Hematopoietic multipotent progenitor cell treated with erythropoietin and hydrocortisone succinate and interleukin-3 and kit ligand, for 6 days (in vitro differentiated cells): ENCODE measurements around the gene TMEM239.
"Not testable (repeated sequence)": the region's sequence is repeated elsewhere in the genome, so short reads cannot be mapped to it uniquely, and the experiment has no call there.

ENCODE experiments used
- DNase-seq: peaks from one replicate; pipeline ENCODE4 v3.0.0-alpha.2; 2015

TMEM239 gene

DNA sequence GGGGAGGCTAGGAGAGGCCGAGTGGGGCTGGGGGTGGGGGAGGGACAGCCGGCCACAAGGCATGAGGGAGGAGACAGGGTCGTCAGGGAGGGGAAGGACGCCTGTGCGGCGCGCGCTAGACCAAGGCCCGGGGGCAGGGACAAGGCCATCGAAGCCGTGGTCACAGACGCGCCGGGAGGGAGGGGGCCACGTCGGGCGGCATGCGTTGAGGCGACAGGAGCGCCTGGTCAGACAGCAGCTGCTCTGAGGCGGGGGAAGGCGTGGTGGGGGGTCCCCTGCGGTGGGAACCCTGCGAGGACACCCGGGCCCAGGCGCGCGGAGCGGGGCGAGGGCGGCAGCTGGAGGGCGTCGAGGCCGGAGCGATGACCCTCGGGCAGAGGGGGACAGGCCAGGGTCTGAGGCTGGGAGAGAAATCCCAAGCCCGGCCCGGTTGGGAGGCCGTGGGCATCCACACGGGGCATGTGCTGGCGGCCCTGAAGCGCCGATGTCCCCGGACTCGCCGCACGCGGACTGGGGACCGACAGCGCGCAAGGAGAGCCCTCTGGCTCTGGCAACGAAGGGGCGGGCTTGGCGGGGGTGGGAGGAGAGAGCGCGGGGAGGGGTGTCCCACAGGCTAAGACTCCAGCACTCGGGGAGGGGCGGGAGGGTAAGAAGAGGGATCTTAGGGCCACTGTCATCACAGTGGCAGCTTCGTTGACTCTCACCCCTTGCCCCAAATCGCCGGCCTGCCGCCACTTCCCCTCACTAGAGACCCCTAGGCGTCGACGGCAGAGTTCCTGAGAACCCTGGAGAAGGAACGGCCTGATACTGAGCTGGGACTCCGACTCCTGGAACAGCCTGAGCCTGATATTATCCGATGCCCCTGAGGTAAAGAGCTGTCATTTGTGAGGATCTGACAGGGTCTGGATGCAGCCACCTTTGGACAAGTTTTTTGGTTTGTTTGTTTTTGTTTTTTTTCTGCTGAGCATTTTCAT lies 5.0 kb downstream of the TMEM239 start:
- DNase-seq: no peak

DNA sequence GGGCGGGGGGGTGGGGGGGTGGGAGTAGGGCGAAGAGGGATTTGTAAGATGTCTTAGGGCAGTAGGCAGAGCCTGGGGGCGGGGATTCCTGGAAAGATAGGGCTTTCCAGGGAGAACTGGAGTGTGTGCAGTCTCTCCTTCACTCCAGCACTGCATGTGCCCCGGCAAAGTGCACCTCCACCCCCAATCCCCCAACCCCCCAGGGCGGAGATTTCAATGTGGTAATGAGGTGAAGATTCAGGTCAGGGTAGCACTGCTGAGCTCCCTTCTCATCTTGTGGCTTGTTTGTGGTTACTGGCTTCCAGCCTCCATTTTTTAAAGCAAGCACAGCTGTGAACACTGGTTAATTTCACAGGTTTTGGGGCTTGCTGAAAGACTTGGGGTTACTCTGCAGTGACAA lies 5.9 kb downstream of the TMEM239 start:
- DNase-seq: peak; percentile 35

DNA sequence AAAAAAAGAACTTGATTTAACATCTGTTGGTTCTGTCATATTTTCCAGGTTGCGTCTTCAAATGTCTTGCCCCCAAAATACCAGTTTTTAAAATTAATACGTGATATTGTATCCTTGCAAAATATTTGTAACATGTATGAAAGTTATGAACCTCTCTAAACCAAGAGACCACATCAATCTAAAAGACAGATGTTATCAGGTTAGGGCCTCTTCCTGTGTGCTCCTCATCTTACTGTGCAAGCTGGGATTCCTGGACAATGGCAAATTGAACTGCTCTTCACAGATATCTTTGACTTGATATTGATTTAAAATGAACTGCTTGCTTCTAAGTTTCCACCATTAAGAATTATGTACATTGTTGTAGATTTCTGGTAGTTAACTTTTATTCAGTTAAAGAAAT lies 9.6 kb downstream of the TMEM239 start:
- no peak for DNase-seq

- DNase-seq: no peak
These were observed 10.5 kb downstream of the TMEM239 start for GRCh38 chr20:2826655-2827054.

- DNase-seq: no peak
These were observed 13.2 kb downstream of the TMEM239 start for GRCh38 chr20:2829376-2829775.

GRCh38 chr20:2831206-2831605 lies 15.0 kb downstream of the TMEM239 start:
- not testable (repeated sequence) for DNase-seq

GRCh38 chr20:2833761-2834160 lies 17.6 kb downstream of the TMEM239 start:
- no peak for DNase-seq

GRCh38 chr20:2834401-2835110 lies 18.4 kb downstream of the TMEM239 start:
- no peak for DNase-seq

DNA sequence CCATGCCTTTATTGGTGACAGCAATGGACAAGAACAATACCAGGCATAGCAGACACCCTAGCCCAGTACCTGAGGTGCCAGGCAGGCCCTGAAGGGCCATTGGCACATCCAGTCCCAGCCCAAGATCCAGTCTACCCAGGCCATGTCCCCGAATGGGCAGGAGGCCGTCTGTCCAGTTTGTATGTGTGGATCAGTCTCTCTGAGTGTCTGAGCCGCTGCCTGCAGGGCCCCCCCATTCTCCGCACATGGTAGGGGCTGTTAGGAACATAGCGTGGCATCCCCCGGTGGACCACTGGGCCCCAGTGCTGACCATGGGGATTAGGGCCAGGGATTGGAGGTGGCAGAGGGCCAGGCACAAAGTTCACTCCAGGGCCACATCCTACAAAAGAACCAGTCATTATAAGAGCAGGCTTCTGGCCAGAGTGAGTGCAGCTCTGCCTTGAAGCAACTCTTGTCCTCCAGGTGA lies 19.2 kb downstream of the TMEM239 start:
- no peak for DNase-seq

DNA sequence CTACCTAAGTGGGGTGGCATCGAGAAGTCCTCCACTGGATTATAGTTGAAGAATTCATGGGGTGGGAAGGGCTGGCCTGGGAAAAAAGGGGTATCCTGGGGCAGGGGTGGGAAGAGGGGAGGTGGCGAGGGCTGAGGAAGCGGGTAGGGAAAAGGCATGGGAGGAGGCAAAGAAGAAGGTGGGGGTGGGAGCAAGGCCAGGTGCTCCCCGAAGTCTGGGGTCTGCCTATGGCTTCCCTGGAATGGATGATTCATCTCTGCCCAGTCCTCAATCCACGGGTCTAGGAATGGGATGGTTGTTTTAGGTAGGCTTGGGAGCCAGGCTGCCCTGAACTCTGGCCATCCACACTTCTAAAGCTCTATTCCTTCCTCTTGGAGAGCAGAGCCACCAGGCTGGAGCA lies 19.9 kb downstream of the TMEM239 start:
- DNase-seq: no peak

GRCh38 chr20:2837221-2837960 lies 21.2 kb downstream of the TMEM239 start:
- no peak for DNase-seq

DNA sequence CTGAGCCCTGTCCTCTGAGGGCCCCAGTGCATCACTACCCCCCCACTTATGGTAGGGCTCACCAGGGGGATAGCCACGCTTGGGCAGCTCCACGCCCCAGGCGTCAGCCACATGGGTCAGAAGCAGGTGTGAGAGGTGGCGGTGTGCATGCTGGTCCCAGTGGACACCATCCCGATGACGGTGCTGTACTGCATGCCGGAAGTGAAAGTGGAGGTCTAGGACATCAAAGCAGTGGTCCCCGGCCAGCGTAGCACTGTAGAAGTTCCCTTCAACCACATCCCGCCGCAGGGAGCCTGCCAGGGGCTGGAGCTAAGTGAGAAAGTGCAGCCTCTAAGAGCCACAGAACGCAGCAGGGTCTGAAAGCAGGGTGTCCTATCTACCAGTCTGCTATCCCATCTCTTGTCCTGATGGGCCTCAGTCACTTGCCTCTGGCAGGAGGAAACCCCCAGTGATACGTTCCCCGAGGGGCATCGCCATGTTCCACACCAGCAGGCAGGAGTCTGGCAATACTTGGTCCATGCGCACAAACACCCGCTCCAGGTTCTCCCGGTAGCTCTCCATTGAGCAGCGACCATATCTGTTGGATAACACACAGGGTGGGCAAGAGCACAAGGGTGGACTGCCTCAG lies 22.1 kb downstream of the TMEM239 start:
- DNase-seq: no peak

DNA sequence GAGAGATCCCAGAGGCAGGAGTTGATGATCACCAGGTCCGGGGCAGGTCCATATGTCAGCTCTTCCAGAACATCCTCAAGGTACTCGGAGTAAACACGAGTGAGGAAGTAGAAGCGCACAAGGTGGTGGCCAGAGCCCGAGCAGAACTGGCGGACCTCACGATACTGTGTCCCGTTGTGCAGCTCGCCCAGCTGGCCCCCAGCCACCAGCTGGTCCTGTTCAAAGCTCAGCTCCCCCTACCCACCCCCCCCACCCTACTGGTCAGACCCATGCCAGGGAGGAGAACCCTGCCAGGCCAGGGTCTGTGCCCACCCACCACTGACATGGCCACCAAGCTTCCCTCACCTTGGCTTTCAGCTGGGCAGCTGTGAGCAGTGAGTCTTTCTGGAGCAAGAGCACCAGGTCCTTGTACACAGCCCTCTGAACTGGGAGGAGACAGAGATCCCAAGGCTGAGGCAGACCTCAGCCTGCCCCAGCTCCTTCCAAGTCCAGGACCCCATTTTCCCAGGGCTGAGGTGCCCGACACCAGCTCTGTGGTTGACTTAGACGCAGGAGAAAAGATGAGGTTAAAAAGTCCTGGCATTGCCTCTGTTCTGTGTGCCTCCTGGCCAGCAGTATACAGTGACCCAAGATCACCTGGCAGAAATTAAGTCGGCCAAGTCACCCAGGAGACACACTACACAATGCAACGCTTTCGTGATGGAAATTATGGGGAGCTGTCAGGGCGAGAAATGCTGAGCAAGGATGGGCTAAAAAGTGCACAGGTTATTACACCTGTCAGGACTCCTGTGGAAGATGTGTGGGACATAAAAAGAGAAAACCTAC lies 22.9 kb downstream of the TMEM239 start:
- DNase-seq: no peak

DNA sequence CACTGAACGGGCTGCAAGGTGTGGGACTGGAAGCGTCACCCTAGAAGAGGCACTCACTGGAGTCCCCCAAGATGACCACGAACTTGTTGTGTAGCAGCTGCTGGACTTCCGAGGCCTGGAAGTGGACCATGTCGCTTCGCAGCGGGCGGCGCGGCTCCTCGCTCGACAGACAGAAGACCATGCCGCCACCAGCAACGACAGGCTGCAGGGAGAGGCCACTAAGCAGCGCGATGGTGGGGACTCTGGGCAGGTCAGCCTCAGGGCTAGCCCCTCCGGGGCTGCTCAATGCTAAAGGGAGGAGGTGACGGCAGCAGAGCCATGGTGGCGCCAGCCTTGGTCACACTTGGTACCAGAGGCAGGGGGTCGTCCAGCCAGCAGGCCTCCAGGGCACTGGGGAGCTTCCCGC lies 23.6 kb downstream of the TMEM239 start:
- no peak for DNase-seq

DNA sequence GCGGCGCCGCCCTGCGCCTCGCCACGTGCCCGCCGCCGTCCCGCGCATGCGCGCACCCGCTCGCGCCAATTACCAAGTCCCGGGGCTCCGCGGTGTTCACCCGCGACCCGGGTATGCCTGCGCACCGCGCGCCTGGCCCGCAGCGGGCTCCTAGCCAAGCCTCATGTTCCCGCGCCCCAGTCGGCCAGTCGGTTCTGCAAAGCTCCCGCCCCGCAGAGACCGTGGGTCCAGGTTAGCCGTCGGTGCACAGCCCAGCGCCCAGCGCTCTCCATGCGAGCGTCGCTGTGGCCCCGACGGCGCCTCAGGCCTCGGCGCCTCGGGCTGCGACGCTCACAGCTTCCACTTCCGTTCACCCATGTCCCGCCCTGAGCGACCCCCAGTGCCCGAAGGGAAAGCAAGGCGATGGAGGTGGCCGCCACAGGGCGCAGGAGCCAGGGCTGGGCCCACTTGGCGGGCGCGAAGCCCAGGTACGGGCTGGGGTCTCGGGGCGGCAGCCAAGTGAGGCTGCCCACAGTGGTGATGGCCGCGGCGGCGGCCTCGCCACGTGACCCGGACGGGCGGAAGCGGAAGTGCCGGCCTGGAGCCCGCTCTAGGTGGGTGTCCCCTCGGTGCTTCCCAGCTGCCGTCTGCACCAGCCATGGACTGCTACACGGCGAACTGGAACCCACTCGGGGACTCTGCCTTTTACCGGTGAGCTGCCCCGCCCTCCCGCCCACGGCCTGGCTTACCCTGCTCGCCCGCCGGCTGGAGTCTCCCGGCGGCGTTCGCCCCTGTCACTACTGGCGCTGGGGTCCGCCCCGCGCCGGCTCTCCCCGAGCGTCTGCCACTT lies 24.2 kb downstream of the TMEM239 start, which contains the start of the genes PCED1A and VPS16:
Gene PCED1A, minus strand, starts transcription at position 518 of the 829 bp plus-strand sequence. CDS start 743 bp downstream, outside the sequence.
Gene VPS16, plus strand, starts transcription at position 608 of the 829 bp plus-strand sequence. Its CDS starts 30 bp downstream, at position 638.
- peak; percentile 91 for DNase-seq

- DNase-seq: peak; percentile 59
These were observed 24.9 kb downstream of the TMEM239 start for GRCh38 chr20:2840967-2841531.

DNA sequence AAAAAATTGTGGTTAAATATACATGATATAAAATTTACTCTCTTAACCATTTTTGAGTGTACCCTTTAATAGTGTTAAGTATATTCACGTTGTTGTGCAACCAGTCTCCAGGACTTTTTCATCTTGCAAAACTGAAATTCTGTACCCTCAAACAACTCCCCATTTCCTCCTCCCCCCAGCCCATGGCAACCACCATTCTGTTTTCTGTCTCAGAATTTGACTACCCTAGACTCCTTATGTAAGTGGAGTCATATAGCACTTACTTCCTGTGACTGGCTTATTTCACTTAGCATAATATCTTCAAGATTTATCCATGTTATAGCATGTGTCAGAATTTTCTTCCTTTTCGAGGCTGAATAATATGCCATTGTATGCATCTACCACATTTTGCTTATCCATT lies 29.4 kb downstream of the TMEM239 start:
- no peak for DNase-seq

GRCh38 chr20:2846698-2847097 lies 30.5 kb downstream of the TMEM239 start:
- DNase-seq: no peak

GRCh38 chr20:2847802-2848201 lies 31.6 kb downstream of the TMEM239 start:
- DNase-seq: no peak

GRCh38 chr20:2849529-2849928 lies 33.4 kb downstream of the TMEM239 start:
- no peak for DNase-seq
